ENCODE results near the gene PARN. TPM values are rescaled to one million over a fixed set of nuclear protein-coding genes. Genes with fewer than 3 reads are reported as not detected.

The PARN gene
- polyA plus RNA-seq, 2 of the 4 experiments (the other 2 are of a cell fraction), result 40.0 to 58.6 TPM

- Histone ChIP-seq H3K4me3 (no peak overlapping the region), H3K4me2 (no peak overlapping the region), H3K9me3 (no peaks in the 10 kb centered on the region), H3K27ac (0 out of 6 replicates have a peak overlapping the region, but pooled peaks of 1 of the 2 experiments have one; percentile 16), H3K4me1 (no peaks in the 10 kb centered on the region)
- no peak for FAIRE-seq
- WGBS (ENCODE audit: missing lambda C conversion rate), result 32% methylated on average over 2 of the region's 2 CpGs
- CTCF ChIA-PET, result interaction anchor here (0.7 to 3.4 kb wide), 13 partner anchors 9 to 527 kb away, joined by 3 to 19 read pairs (median 3); no protein-coding TSS in a partner anchor
- peak; percentile 66 to 67; a peak in 4 of 6 replicates for ATAC-seq
- POLR2A ChIA-PET, result no interaction called here
- peak; percentile 51 to 59 for DNase-seq (ENCODE audit: low read depth in 1 of 2, low spot score in 1 of 2)
- TF ChIP-seq RAD21 (conservative IDR thresholded peaks at IDR 0.05 in 1 of 2, IDR thresholded peaks at IDR 0.05 in 1 of 2), result peak; percentile 48 to 51; a peak in 3 of 5 replicates
- peak; percentile 53 for TF ChIP-seq CTCF (IDR thresholded peaks at IDR 0.05)
- TF ChIP-seq SMC3 (IDR thresholded peaks at IDR 0.05), result peak; percentile 61
- no peak for TF ChIP-seq HEYL (CRISPR knock-in tag; IDR thresholded peaks at IDR 0.05)
Measured at GRCh38 chr16:14600164-14600563, 29.9 kb downstream of the PARN start.

- POLR2A ChIA-PET, result no interaction called here
- Histone ChIP-seq H3K9me3 (no peaks in the 10 kb centered on the region), H3K4me3 (no peak overlapping the region), H3K4me1 (no peaks in the 10 kb centered on the region), H3K27ac (no peak overlapping the region), H3K4me2 (no peak overlapping the region)
- WGBS (ENCODE audit: missing lambda C conversion rate), result 87% methylated on average over 3 of the region's 3 CpGs
- ATAC-seq, result no peak
- no peak for TF ChIP-seq MAX (IDR thresholded peaks at IDR 0.05)
- no peak for TF ChIP-seq MYC (IDR thresholded peaks at IDR 0.05; ENCODE audit: borderline replicate concordance, low read length)
- no peak for TF ChIP-seq BHLHE40 (IDR thresholded peaks at IDR 0.05; ENCODE audit: low read depth, low read length)
- TF ChIP-seq POLR2A (IDR thresholded peaks at IDR 0.05; ENCODE audit: low read length), result no peak
- no peak for TF ChIP-seq EHMT2 (IDR thresholded peaks at IDR 0.05; ENCODE audit: low read depth)
- no peak for TF ChIP-seq KDM1A (IDR thresholded peaks at IDR 0.05; ENCODE audit: low read depth)
- TF ChIP-seq RCOR1 (IDR thresholded peaks at IDR 0.05; ENCODE audit: low read depth, low read length), result no peak
- TF ChIP-seq FOSB (CRISPR knock-in tag; IDR thresholded peaks at IDR 0.05), result no peak
- CTCF ChIA-PET, result interaction anchor here (1.0 to 1.6 kb wide), 3 partner anchors 13 to 37 kb away, joined by 3 read pairs; no protein-coding TSS in a partner anchor
- no peak for DNase-seq (ENCODE audit: low read depth in 1 of 2, low spot score in 1 of 2)
- no peak for FAIRE-seq
Measured at GRCh38 chr16:14586637-14587305, 43.3 kb downstream of the PARN start.

- H3K4me2 ChIP-seq, result no peak overlapping the region
- FAIRE-seq (no peak), DNase-seq (ENCODE audit: low read depth in 1 of 2, low spot score in 1 of 2) (no peak), ATAC-seq (no peak)
- H3K4me1 ChIP-seq, result no peaks in the 10 kb centered on the region
- H3K4me3 ChIP-seq, result no peak overlapping the region
- WGBS (ENCODE audit: missing lambda C conversion rate), result 99% methylated on average over 3 of the region's 3 CpGs
- H3K27ac ChIP-seq, result no peak overlapping the region
- ChIA-PET CTCF (interaction anchor here (0.6 to 1.4 kb wide), 2 partner anchors 14 to 43 kb away, joined by 3 read pairs; no protein-coding TSS in a partner anchor), POLR2A (no interaction called here)
- no peaks in the 10 kb centered on the region for H3K9me3 ChIP-seq
- TF ChIP-seq KDM5A (IDR thresholded peaks at IDR 0.05) (no peak), CBX8 (IDR thresholded peaks at IDR 0.05) (no peak), BCL3 (IDR thresholded peaks at IDR 0.05) (no peak), ATOH8 (CRISPR knock-in tag; IDR thresholded peaks at IDR 0.05; ENCODE audit: low read depth) (no peak), RFX5 (IDR thresholded peaks at IDR 0.05) (no peak), REST (IDR thresholded peaks at IDR 0.05) (no peak), EHF (CRISPR knock-in tag; IDR thresholded peaks at IDR 0.05) (no peak), BHLHE40 (IDR thresholded peaks at IDR 0.05; ENCODE audit: low read depth, low read length) (no peak), E2F6 (IDR thresholded peaks at IDR 0.05; ENCODE audit: borderline replicate concordance, low read depth) (no peak), JUN (IDR thresholded peaks at IDR 0.05) (no peak), EP300 (IDR thresholded peaks at IDR 0.05) (no peak), CHD2 (IDR thresholded peaks at IDR 0.05; ENCODE audit: low read length, partially characterized antibody) (no peak), NR3C1 (IDR thresholded peaks at IDR 0.05) (no peak), NFE2L2 (conservative IDR thresholded peaks at IDR 0.05; ENCODE audit: low read length) (no peak)
Measured at GRCh38 chr16:14585287-14585686, 44.8 kb downstream of the PARN start.
